ENCODE results near the gene CBX6.

CBX6 gene

GRCh38 chr22:38873469-38874411, 1.7 kb upstream of the CBX6 start:
- no peak for DNase-seq

GRCh38 chr22:38872831-38873248, 824 bp upstream of the CBX6 start:
- peak; percentile 27 for DNase-seq

- DNase-seq = no peak
These were observed 450 bp downstream of the CBX6 start for GRCh38 chr22:38871360-38872171.

- no peak for DNase-seq
These were observed 1.1 kb downstream of the CBX6 start for GRCh38 chr22:38870791-38871359.

GRCh38 chr22:38870312-38870741, 1.7 kb downstream of the CBX6 start:
- peak; percentile 78 for DNase-seq

- DNase-seq = no peak
These were observed 2.4 kb downstream of the CBX6 start for GRCh38 chr22:38869663-38870062.

- DNase-seq = peak; percentile 65
These were observed 3.1 kb downstream of the CBX6 start for GRCh38 chr22:38868886-38869381.

- DNase-seq = no peak
These were observed 3.7 kb downstream of the CBX6 start for GRCh38 chr22:38868286-38868721.

GRCh38 chr22:38867471-38868285, 4.3 kb downstream of the CBX6 start:
- DNase-seq = no peak

GRCh38 chr22:38867124-38867455, 4.9 kb downstream of the CBX6 start:
- DNase-seq = no peak

GRCh38 chr22:38866399-38867123, 5.5 kb downstream of the CBX6 start:
- DNase-seq = no peak

GRCh38 chr22:38866024-38866398, 6.0 kb downstream of the CBX6 start:
- no peak for DNase-seq

- no peak for DNase-seq
These were observed 6.6 kb downstream of the CBX6 start for GRCh38 chr22:38865201-38866023.

- no peak for DNase-seq
These were observed 7.4 kb downstream of the CBX6 start for GRCh38 chr22:38864361-38865191.

- no peak for DNase-seq
These were observed 8.4 kb downstream of the CBX6 start for GRCh38 chr22:38863531-38864131.

- DNase-seq = no peak
These were observed 9.4 kb downstream of the CBX6 start for GRCh38 chr22:38862375-38863329.

GRCh38 chr22:38861927-38862326, 10.1 kb downstream of the CBX6 start:
- DNase-seq = no peak
